ENCODE results near the gene GRM8. TPM values are rescaled to one million over a fixed set of nuclear protein-coding genes. Genes with fewer than 3 reads are reported as not detected.

GRM8 gene
- total RNA-seq, 1 donor from 2014 or later, result 0.16 TPM

DNA sequence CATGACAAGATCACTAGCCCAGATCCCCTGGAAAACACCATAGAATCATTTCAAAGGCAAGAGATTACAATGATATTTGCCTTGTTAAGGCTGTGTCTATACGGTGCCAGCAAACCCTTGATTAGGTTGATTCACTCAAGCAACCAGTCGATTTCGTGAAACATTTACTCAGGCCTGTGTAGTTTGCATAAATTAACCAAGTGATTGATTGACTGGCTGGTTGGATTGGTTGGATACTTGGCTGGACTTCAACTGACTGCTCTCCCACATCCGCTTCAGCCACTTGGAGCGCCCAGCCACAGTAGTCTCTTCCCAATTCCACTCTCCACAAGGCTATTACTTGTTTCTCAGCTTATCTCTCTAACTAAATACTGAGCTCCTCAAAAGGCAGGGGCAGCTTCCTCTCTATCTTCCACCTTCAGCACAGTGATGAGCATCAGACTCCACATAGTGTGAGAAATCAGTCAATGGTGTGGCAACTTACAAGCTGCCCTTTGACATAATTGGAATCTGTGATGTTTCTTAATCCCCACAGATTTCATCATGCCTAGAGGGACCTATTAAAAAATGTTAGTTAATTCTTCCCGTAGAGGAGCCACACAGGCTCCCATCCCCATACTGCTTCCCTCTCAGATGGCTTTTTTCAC lies 217.4 kb downstream of the GRM8 start:
- DNase-seq (ENCODE audit: low spot score), result no peak

DNA sequence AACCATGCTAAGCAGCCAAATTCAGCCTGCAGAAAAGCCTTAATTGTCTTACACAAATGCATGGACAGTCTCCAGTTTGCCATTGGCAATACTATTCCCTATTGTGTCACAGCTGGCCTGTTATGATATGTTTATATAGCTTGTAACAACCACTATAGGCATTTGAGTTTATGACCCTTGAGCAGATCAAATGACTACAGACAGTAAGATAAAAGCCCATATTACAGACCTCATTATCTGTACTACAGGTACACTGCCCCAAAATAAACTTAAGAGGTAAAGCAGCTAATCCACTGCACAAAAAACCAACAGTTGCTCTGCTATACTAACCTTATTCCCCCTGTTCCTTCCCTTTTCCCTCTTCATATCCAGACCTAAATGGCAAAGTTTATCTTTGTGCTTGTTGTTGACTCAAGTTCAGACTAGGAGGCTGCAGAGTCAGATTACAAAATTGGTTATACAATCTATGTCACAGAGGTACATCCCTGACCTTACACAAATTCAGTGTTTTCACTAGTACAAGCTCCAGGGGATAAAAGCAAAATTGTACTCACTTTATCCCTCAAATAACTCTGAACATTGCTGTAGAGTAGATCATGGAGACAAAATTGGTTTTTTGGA lies 218.4 kb downstream of the GRM8 start:
- DNase-seq (ENCODE audit: low spot score), result no peak

DNA sequence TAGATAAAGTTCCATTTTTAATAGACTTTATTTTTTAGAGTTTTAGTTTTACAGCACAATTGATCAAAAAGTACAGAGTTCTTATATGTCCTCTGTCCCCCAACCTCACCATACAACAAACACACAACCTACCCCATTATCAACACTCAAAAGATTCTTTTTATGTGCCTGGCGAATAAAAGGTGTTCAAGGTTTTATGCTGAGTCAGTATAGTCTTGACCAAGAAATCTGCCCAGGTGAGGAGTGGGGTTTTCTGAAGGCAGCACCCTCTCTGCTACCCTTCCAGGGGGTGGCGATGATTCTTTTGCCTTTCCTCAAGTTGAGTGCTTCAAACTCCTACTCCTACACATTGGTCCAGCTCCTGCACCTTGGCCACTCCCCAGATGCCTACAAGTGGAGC lies 222.9 kb downstream of the GRM8 start:
- DNase-seq (ENCODE audit: low spot score), result no peak

DNA sequence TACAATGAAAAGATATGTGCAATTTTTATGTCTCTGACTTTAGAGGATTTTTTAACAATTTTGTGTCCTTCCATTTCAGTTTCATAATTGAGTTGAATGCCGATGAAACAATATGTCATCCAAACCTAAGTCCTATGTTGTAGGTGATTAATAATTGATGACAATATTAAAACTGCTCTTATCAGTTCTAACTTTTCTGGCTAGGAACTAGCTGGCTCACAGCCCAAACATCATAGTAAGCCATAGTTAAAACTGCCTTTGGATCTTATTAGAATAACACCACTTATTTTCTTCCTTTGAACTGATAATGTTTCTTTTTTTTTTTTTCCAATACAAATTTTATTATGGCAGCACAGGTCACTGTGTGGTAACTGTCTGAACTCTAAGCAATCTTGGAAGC lies 230.9 kb downstream of the GRM8 start:
- no peak for DNase-seq (ENCODE audit: low spot score)

DNA sequence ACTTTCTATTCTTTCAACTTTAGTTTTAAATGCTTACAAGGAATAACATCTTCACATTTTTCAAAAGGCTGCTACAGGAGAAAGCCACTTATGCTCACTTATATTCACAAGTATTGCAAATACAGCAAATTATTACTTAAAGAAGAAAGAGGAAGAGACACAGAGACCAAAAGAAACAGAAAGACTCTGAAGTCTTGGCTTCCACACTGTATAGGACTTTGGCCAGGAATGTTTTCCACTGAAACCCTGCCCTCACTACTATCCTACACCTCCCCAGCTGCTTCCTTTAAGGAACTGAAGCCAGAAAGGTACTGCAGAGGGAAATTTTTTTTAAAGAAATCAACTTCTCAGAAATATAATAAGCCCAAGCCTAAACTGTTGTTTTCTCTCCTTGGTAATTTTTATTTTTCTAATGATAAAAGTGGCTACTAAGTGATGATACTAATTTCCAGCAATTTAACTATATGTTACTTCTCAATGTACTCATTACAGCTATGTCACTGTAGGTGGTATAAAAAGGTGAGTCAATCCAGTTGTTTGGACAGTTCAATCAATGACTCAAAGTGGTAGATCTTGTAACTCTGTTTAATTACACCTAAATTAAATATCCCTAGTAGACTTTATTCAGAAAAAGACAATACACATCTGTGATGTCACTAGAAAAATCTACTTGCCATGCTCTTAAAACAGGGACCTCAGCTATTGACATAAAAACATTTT lies 231.6 kb downstream of the GRM8 start:
- DNase-seq (ENCODE audit: low spot score), result no peak

DNA sequence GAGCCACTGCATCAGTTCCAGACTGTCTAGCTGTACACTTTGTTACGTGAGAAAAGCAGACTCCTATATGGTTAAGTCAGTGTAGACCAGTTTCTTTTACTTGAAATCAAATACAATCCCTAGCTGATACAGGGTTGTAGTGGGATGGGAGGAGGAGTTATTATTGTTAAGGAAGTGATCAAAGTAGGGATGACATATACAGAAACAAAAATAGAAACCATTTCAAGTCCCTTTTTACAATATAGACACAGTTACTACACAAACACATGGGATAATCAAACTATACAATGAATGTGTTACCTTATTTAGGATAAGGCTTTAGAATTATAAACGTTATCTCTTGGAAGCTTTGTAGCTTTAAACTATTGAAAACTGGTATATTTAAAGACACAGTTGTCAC lies 233.9 kb downstream of the GRM8 start:
- DNase-seq (ENCODE audit: low spot score), result no peak

DNA sequence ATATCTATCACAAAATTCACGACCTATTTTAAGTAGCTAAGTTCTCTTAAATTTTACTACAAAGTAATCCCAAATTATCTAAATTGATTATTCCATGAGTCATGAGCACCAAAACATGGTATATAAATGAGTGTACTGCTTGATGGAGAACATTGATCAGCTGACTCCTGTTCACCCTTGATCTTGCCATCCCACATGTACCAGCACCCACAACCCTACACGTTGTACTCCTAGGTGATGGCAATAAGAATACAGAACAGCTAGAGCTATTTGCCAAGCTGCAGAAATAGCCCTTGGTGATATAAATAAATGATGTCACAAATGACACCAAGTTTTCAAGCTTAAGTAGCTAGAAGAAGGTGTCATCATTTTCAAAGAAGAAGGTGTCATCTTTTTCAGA lies 235.5 kb downstream of the GRM8 start:
- DNase-seq (ENCODE audit: low spot score), result no peak

DNA sequence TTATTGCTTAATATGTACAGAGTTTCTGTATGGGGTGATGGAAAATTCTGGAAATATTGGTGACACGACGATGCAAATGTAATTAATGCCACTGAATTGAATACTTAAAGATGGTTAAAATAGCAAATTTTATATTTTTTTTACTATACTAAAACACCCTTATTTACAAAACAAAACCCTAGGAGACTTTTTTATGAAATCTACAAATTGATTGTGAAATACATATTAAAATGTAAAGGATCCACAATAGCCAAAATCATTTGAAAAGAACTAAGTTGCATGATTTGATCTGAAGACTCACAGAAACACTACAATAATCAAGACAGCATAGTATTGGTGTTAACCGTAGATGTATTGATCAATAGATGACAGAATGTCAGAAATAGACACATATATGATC lies 252.0 kb downstream of the GRM8 start:
- no peak for DNase-seq (ENCODE audit: low spot score)

DNA sequence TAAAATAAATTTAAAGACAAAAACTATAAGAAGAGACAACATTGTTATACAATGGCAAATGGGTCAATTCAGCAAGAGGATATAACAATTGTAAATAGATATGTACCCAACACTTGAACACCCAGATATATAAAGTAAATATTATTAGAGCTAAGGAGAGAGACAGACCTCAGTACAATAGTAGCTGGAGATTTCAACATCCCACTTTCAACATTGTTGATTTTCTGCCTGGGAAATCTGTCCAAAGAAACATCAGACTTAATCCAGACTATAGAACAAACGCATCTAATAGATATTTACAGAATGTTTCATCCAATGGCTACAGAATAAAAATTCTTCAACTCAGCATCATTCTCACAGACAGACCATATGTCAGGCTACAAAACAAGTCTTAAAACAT lies 256.1 kb downstream of the GRM8 start:
- DNase-seq (ENCODE audit: low spot score), result no peak

DNA sequence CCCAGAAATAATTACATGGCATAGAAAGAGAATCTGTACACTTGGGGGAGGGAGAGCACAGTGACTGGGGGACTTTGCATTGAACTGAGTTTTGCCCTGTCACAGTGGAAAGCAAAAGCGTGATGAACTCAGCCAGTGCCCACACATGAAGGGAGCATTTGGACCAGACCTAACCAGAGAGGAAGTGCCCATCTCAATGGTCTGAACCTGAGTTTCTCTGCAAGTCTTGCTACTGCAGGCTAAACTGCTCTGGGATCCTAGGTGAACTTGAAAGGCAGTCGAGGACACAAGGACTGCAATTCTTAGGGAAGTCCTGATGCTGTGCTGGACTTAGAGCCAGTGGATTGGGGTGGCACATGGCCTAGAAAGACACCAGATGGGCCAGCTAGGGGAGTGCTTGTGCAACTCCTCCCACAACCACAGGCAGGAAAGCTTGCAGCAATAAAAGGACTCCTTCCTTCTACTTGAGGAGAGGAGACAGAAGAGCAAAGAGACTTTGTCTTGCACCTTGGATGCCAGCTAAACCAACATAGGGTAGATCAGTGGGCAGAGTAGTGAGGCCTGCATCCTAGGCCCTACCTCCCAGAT lies 259.0 kb downstream of the GRM8 start:
- DNase-seq (ENCODE audit: low spot score), result no peak

DNA sequence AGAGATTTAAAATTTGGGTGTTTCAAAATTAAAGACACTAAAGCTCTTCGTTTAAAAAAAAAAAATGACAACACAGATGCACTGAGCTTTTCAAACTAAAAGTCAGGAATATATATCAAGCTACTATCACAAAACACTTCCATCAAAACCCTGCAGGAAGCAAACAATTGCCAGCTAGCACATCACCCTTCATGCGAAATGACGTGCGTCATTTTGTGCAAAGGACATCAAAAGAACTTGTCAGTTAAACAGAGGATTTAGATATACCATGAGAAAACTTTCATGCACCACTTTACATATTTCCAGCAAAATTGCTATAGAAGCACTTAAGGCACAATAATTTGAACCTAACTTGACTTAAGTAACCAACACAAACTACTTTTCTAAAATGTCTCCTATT lies 264.7 kb downstream of the GRM8 start:
- DNase-seq (ENCODE audit: low spot score), result no peak

DNA sequence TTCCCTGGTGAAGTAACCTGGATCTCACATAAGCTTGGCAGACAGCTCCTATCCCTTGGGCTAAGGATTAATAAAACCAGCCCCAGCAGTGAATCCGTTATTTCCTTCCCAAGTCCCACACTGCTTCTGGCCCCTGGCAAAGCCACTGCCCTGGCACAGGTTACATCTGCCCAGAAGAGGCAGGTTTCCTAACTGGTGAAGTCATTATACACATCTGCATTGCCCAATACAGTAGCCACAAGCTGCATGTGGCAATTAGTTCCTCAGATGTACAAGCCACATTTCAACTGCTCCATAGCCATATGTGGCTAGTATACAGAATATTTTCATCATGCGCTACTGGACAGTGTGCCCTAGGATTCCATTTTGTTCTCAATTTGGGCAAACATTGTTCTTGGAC lies 273.0 kb downstream of the GRM8 start:
- no peak for DNase-seq (ENCODE audit: low spot score)

DNA sequence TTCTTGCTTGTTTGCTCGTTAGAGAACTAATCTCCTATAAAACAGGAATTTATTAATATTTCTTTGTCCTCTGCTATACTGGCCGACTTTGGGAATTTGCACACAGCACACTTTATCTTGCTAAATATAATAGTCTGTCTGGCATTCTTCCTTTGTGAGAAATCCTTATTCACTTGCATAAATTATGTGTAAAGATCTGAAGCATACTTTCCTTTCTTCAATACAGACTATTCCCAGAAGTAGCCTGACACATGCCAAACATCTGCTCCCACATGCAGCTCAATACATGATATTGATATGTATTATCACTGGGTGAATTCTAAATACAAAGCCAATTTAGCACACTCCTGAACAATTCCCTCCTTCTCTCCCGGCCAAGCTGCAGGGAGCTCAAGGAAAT lies 273.9 kb downstream of the GRM8 start:
- DNase-seq (ENCODE audit: low spot score), result no peak

DNA sequence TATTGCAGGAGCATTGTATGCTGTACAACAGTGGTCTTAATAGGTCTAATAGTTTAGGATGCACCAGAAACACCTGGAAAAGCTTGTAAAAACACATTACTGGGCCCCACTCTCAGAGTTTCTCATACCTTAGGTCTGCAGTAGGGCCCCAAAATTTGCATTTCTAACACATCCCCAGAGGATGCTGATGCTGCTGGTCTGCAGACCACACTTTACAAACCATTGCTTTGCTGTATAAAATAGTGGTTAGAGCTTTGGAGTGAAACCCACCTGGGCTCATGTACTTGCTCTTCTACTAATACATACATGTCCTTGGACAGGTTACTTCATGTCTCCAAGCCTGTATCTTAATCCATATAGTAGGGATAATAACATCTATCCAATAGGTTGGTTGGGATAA lies 279.7 kb downstream of the GRM8 start:
- DNase-seq (ENCODE audit: low spot score), result no peak

DNA sequence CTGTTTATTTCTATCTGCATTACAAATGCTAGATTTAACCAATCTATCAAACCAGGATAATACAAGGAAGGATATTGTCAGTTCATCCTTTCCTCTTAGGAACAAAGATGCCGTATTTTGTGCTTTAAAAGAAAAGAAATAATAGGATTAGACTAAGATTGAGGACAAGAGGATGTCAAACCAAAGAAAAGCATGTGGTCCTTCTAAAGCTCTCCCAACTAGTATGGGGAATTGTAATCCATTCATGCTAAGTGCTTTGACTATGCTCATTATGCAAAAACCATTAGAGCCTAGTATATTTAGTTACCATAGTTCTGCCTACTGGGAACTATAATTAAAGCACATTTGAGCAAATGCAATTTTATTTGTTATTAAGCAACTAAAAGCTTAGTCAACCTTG lies 280.2 kb downstream of the GRM8 start:
- DNase-seq (ENCODE audit: low spot score), result no peak

DNA sequence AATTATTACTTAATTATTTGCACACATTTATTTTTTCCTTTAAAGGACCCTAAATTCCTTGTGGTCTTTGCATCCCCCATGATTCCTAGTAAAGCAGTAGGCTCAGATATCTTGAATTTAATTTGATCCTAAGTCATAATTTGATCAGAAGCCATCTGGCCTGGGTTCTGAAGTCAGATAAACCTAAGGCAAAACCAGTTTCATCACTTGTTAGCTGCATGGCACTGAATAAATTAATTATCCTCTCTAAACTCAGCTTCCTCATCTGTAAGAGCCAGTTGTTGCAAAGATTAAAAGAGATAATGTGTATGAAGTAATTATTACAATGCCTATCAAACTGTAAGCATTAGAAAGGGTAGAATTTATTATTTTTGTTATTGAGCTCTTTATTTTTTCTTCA lies 293.1 kb downstream of the GRM8 start:
- DNase-seq (ENCODE audit: low spot score), result no peak

DNA sequence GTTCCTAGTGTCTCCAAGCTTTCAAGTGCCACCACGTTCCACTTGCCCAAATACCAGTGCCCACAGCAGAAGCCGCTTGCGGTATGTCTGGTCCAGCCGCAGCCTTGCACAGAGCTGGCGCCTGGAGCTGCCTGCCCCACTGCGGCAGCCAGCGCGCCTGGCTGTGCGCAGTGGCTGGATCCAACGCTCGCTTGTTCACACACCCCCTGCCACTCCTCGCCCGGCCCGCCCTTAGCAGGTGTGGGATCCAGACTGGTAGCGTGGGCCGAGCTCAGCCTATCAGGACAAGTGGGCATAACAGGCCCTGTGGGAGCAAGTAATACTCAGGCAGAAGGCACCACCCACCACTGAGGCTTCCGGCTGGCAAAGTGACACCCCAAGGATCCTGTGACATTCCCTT lies 294.4 kb downstream of the GRM8 start:
- no peak for DNase-seq (ENCODE audit: low spot score)

DNA sequence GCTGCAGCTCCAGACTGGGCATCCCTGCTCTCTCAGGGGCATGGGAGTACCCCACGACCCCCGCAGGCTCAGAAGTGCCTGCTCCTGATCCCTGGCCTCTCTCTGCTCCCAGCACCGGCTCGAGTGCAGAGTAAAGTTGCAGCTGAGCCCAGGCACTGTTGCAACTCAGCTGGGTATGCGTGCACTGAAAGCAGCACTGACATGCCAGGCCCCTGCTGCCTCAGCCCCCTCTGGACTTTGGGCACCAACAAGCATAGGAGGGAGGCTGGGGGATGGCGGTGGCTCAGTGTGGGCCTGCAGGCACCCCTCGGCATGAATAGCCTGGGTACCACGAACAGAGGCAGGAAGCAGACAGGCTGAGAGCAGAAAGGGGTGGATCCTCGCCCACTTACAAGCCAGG lies 295.3 kb downstream of the GRM8 start:
- DNase-seq (ENCODE audit: low spot score), result no peak

DNA sequence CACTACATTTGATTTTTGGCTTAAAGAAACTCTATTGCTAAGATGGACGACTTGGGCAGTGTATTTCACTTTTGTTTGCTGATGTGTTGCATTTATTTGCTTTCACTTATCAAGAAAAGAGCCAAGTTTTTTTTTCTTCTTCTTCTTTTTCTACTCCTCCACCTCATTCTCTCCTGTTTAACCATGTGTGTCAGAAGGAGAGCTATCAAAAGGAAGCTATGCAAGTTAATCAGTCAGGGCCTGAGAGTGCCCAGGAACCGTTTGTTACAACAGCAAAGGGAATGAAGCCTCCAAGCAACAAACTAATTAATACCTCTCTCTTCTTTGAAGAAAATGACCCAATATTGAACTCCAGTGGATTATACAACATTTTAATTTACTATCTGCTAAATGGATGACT lies 299.3 kb downstream of the GRM8 start:
- DNase-seq (ENCODE audit: low spot score), result no peak

DNA sequence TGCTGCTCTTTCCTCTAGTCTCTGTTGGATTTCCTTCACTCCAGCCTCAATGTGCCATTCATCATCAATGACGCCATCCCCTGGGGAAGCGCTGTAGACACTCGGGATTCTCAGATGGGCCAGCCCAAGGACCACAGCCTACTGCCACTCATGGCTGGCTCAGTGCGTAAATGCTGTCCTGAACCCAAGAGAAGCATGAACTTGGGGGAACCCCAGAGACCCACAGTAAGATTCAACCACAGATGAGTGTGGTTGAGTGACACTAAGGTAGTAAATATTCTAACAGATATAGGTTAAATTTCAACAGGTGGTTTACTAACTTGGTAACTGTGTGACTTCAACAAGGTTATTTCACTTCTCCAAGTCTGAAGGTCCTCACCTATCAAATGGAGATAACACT lies 304.1 kb downstream of the GRM8 start:
- no peak for DNase-seq (ENCODE audit: low spot score)

DNA sequence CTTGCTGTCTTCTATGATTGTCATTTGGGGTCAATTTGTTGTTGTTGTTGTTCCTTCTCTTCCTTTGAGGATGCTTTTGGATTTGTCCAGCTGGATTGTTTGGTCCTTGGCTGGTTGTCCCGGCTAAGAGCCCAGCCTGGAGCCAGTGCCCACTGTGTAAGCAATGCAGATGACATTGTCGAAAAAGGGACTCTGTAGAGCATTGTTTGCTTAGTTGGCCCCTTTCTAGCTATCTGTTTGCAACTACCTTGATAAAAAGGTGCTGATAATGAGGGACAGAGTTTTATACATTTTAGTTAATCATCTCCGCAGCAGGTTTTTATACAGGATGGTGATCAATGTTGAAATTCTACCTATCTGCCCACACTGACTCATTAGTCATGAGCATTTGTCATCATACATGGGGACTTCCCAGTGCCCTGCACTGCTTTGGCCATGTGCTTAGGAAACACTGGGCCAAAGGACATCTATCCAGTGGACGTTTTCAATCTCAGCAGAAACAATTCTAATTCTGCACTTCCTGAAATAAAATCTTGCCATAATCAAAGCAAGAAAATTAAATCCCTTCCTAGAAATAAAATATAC lies 311.9 kb downstream of the GRM8 start:
- DNase-seq (ENCODE audit: low spot score), result no peak

DNA sequence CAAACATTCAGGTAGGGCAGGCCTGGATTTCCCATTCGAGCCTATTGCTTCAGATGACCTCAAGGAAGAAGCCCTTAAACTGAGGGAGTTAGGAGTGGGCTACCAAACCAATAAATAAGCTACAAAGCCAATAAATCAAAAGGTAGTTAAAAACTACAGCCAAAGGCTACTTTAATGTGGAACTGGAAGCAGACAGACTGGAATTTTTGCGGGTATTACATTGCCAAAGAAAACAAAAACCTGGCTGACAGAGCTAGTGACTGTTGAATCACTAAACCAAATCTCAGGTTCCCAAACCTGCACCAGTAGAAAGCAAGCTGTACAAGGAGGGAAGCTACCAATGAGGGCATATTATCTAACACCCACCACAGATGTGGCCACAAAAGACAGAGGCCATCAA lies 315.6 kb downstream of the GRM8 start:
- no peak for DNase-seq (ENCODE audit: low spot score)
